Smooth muscle cell (in vitro differentiated cells): ENCODE measurements around the gene NDUFAB1. TPM values are rescaled to one million over a fixed set of nuclear protein-coding genes. Genes with fewer than 3 reads are reported as not detected.
"Not testable (repeated sequence)": the region's sequence is repeated elsewhere in the genome, so short reads cannot be mapped to it uniquely, and the experiment has no call there.

ENCODE experiments used
- DNase-seq: peaks from one replicate; lab custom pipeline; 2025; ENCODE audit not compliant: unreplicated experiment; lab: John Stamatoyannopoulos, UW
- H2AFZ ChIP-seq: fragments of 200-600 bp; sonication (generic); 2 replicates; pipeline ENCODE4 v1.6.0; 2016; ENCODE audit warnings: antibody characterized with exemption, low read depth, mild to moderate bottlenecking
- H3F3A ChIP-seq: fragments of 200-600 bp; sonication (generic); 2 replicates; pipeline ENCODE4 v1.6.0; 2017; ENCODE audit warnings: antibody characterized with exemption, low read depth
- H3K27ac ChIP-seq: fragments of 200-600 bp; sonication (generic); 2 replicates; pipeline ENCODE4 v1.5.1; 2016; ENCODE audit warnings: low read depth, mild to moderate bottlenecking
- H3K27me3 ChIP-seq: fragments of 200-600 bp; sonication (generic); 2 replicates; pipeline ENCODE4 v1.6.1; 2016; ENCODE audit warnings: low read depth, mild to moderate bottlenecking
- H3K36me3 ChIP-seq: fragments of 200-600 bp; sonication (generic); 2 replicates; pipeline ENCODE4 v1.5.1; 2016; ENCODE audit warnings: low read depth
- H3K4me1 ChIP-seq: fragments of 200-600 bp; sonication (generic); 2 replicates; pipeline ENCODE4 v1.5.1; 2016; ENCODE audit warnings: low read depth
- H3K4me2 ChIP-seq: fragments of 200-600 bp; sonication (generic); 2 replicates; pipeline ENCODE4 v1.6.0; 2016; ENCODE audit warnings: mild to moderate bottlenecking
- H3K4me3 ChIP-seq: fragments of 200-600 bp; sonication (generic); 2 replicates; pipeline ENCODE4 v1.5.1; 2016; ENCODE audit warnings: mild to moderate bottlenecking
- H3K79me2 ChIP-seq: fragments of 200-600 bp; sonication (generic); 2 replicates; pipeline ENCODE4 v1.6.0; 2016; ENCODE audit warnings: low read depth, mild to moderate bottlenecking
- H3K9ac ChIP-seq: fragments of 200-600 bp; sonication (generic); 2 replicates; pipeline ENCODE4 v1.6.0; 2016; ENCODE audit warnings: low read depth
- H3K9me3 ChIP-seq: fragments of 200-600 bp; sonication (generic); replicated peaks from 2 replicates; pipeline ENCODE4 v1.5.1; 2016; ENCODE audit warnings: low read depth
- H4K20me1 ChIP-seq: fragments of 200-600 bp; sonication (generic); 2 replicates; pipeline ENCODE4 v1.6.0; 2016; ENCODE audit warnings: low read depth
- CTCF ChIP-seq: fragments of 200-600 bp; sonication (generic); IDR thresholded peaks from 2 replicates; pipeline ENCODE4 v1.5.1; 2017; ENCODE audit warnings: borderline replicate concordance, mild to moderate bottlenecking, antibody characterized with exemption; ENCODE audit not compliant: insufficient read depth, poor library complexity, severe bottlenecking
- WGBS: methylation state at CpG from one replicate; pipeline ENCODE4 v1.1.7; 2016; ENCODE audit warnings: low lambda C conversion rate; 5-methylcytosine and 5-hydroxymethylcytosine counted together
- polyA plus RNA-seq: library from polyadenylated mRNA; unstranded; fragments of >200 nt; fragmentation: Nextera tagmentation; extraction: Ambion mirVana; gene quantifications from 2 replicates; pipeline ENCODE4 v1.2.1, GENCODE V29; 2016
- total RNA-seq: library from RNA; depleted of rRNA; stranded (reverse); fragments of >200 nt; gene quantifications from 2 replicates; pipeline ENCODE4 v1.2.3, GENCODE V29; 2014

Gene NDUFAB1
- total and polyA plus RNA-seq, 2 experiments from 2014 or later = 192 to 252 TPM

DNA sequence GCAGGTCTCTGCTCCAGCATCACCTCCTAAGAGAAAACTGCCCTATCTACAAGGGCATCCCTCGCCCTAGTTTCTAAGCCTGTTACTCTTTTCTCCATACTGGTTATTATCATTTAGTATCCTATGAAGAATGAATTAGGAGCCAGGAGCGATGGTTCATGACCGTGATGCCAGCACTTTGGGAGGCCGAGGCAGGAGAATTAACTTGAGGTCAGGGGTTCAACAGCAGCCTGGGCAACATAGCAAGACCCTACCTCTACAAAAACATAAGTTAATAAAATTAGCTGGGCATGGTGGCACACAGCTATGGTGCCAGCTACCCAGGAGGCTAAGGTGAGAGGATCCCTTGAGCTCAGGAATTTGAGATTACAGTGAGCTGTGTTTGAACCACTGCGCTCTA lies 46.2 kb downstream of the NDUFAB1 start:
- no peak for TF ChIP-seq CTCF
- H4K20me1 ChIP-seq = no peaks in the 10 kb centered on the region
- WGBS = 97% methylated on average over 5 of the region's 5 CpGs
- H3K4me2 ChIP-seq = no peak overlapping the region
- no peak overlapping the region for H3K9ac ChIP-seq
- H3K4me3 ChIP-seq = no peak overlapping the region
- H3K9me3 ChIP-seq = no peaks in the 10 kb centered on the region
- H3K36me3 ChIP-seq = peaks cover 6% of the 10 kb centered on the region
- DNase-seq = no peak
- H2AFZ ChIP-seq = no peak overlapping the region
- H3K4me1 ChIP-seq = no peaks in the 10 kb centered on the region
- peaks cover 4% of the 10 kb centered on the region for H3K79me2 ChIP-seq
- H3F3A ChIP-seq = no peaks in the 10 kb centered on the region
- H3K27ac ChIP-seq = no peak overlapping the region
- no peaks in the 10 kb centered on the region for H3K27me3 ChIP-seq

- H3K9ac ChIP-seq = no peak overlapping the region
- H3K79me2 ChIP-seq = no peaks in the 10 kb centered on the region
- H3K27ac ChIP-seq = no peak overlapping the region
- H3K36me3 ChIP-seq = peaks cover 6% of the 10 kb centered on the region
- no peaks in the 10 kb centered on the region for H3K9me3 ChIP-seq
- 98% methylated on average over 14 of the region's 14 CpGs for WGBS
- H2AFZ ChIP-seq = no peak overlapping the region
- no peak for TF ChIP-seq CTCF
- no peak overlapping the region for H3K4me3 ChIP-seq
- DNase-seq = no peak
- no peaks in the 10 kb centered on the region for H4K20me1 ChIP-seq
- peaks cover 3% of the 10 kb centered on the region for H3F3A ChIP-seq
- H3K27me3 ChIP-seq = no peaks in the 10 kb centered on the region
- no peak overlapping the region for H3K4me2 ChIP-seq
- H3K4me1 ChIP-seq = no peaks in the 10 kb centered on the region
Measured at GRCh38 chr16:23544436-23544835, 51.7 kb downstream of the NDUFAB1 start.

GRCh38 chr16:23540817-23541178 lies 55.3 kb downstream of the NDUFAB1 start:
- H3K4me3 ChIP-seq, DNase-seq, H3K27ac ChIP-seq, H3K4me2 ChIP-seq, H3K36me3 ChIP-seq, H3K79me2 ChIP-seq, H3K9me3 ChIP-seq, H2AFZ ChIP-seq, H3K27me3 ChIP-seq, H3F3A ChIP-seq, H3K9ac ChIP-seq, H3K4me1 ChIP-seq, H4K20me1 ChIP-seq: not testable (repeated sequence)
- 98% methylated on average over 3 of the region's 3 CpGs for WGBS

DNA sequence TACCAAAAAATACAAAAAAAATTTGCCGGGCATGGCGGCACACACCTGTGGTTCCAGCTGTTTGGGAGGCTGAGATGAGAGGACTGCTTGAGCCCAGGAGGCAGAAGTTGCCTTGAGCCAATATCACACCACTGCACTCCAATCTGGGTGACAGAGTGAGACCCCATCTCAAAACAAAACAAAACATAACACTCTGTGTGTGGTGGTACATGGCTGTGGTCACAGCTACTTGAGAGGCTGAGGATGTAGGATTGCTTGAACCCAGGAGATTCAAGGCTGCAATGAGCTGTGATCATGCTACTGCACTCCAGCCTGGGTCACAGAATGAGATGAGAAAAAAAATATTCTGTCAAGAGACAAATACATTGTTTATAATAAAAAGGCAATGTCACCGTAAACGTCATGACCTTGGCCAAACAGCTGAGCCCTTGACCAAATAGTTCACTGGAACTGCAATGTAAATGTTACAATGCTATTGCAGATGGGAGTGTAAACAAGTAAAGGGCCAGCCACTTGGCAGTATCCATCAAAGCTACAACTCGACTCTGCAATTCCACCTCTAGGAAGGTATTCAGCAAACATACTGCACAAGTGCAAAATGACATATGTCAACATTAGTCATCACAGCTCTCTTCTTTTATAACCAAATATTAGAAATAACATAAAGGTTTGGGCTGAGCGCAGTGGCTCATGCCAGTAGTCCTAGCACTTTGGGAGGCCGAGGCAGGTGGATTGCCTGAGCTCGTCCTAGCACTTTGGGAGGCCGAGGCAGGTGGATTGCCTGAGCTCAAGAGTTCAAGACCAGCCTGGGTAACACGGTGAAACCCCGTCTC lies 55.9 kb downstream of the NDUFAB1 start:
- Histone ChIP-seq H3K9me3 (no peaks in the 10 kb centered on the region), H3K79me2 (no peaks in the 10 kb centered on the region), H3K27ac (peak overlapping the region; percentile 74), H3K36me3 (peaks cover 3% of the 10 kb centered on the region), H3K4me1 (no peaks in the 10 kb centered on the region), H3F3A (peaks cover 8% of the 10 kb centered on the region), H3K27me3 (no peaks in the 10 kb centered on the region), H3K4me3 (no peak overlapping the region), H3K4me2 (no peak overlapping the region), H3K9ac (no peak overlapping the region), H2AFZ (no peak overlapping the region), H4K20me1 (no peaks in the 10 kb centered on the region)
- 95% methylated on average over 11 of the region's 11 CpGs for WGBS
- TF ChIP-seq CTCF = no peak
- no peak for DNase-seq
